Measurements from ENCODE around the gene NETO2.

The NETO2 gene

GRCh38 chr16:47079860-47080259 lies 63.9 kb downstream of the NETO2 start:
- CTCF ChIA-PET: no interaction called here
- Histone ChIP-seq H3K4me3 (ENCODE audit: low read depth, low read length) (no peak overlapping the region), H3K4me1 (ENCODE audit: control insufficient read depth, insufficient read depth, low read length) (no peaks in the 10 kb centered on the region), H3K36me3 (ENCODE audit: control insufficient read depth in 2 of 2, insufficient read depth in 1 of 2, low read length in 2 of 2) (peaks cover 3 to 18% of the 10 kb centered on the region in 2 experiments; a peak in 1 of 3 replicates), H3K27ac (ENCODE audit: extremely low read depth, low read depth, low read length) (no peak overlapping the region), H3K9me3 (ENCODE audit: control insufficient read depth, insufficient read depth, low read depth, low read length) (no peaks in the 10 kb centered on the region)
- no peak for TF ChIP-seq ZNF146 (tag by site-specific recombination; IDR thresholded peaks at IDR 0.05)
- no peak for TF ChIP-seq GLI4 (tag by site-specific recombination; IDR thresholded peaks at IDR 0.05)
- POLR2A ChIA-PET: no interaction called here

GRCh38 chr16:47073223-47074155 lies 70.3 kb downstream of the NETO2 start:
- POLR2A ChIA-PET: no interaction called here
- TF ChIP-seq ZNF658 (tag by site-specific recombination; IDR thresholded peaks at IDR 0.05) (no peak), ZBTB21 (tag by site-specific recombination; IDR thresholded peaks at IDR 0.05) (no peak), HOXA7 (CRISPR knock-in tag; IDR thresholded peaks at IDR 0.05; ENCODE audit: borderline replicate concordance) (no peak), ZNF24 (tag by site-specific recombination; IDR thresholded peaks at IDR 0.05) (no peak), ZNF513 (tag by site-specific recombination; IDR thresholded peaks at IDR 0.05) (no peak), ZBTB10 (tag by site-specific recombination; IDR thresholded peaks at IDR 0.05) (no peak), GLIS1 (tag by site-specific recombination; IDR thresholded peaks at IDR 0.05) (peak; percentile 31; the same call in 1 of the 2 replicates), SP7 (tag by site-specific recombination; IDR thresholded peaks at IDR 0.05) (peak; percentile 97), ZNF654 (tag by site-specific recombination; IDR thresholded peaks at IDR 0.05; ENCODE audit: low read depth) (no peak), ZSCAN5A (tag by site-specific recombination; IDR thresholded peaks at IDR 0.05) (no peak), OSR2 (tag by site-specific recombination; IDR thresholded peaks at IDR 0.05) (0 out of 2 replicates have a peak, but pooled peaks have one; percentile 57), ZNF433 (tag by site-specific recombination; IDR thresholded peaks at IDR 0.05; ENCODE audit: low read depth) (no peak), PRDM10 (tag by site-specific recombination; IDR thresholded peaks at IDR 0.05) (no peak)
- no peak overlapping the region for H3K27ac ChIP-seq (ENCODE audit: extremely low read depth, low read depth, low read length)
- no peaks in the 10 kb centered on the region for H3K4me1 ChIP-seq (ENCODE audit: control insufficient read depth, insufficient read depth, low read length)
- no peak overlapping the region for H3K4me3 ChIP-seq (ENCODE audit: low read depth, low read length)
- H3K36me3 ChIP-seq (ENCODE audit: control insufficient read depth in 2 of 2, insufficient read depth in 1 of 2, low read length in 2 of 2): no peaks in the 10 kb centered on the region
- H3K9me3 ChIP-seq (ENCODE audit: control insufficient read depth, insufficient read depth, low read depth, low read length): no peaks in the 10 kb centered on the region
- CTCF ChIA-PET: interaction anchor here (0.6 kb wide), 1 partner anchor 70 kb away, joined by 4 read pairs; the partner anchor contains the start of gene NETO2
